GM12878 (cell line): ENCODE results near the gene RBPJL. TPM values are rescaled to one million over a fixed set of nuclear protein-coding genes. Genes with fewer than 3 reads are reported as not detected.
"Not testable (repeated sequence)": the region's sequence is repeated elsewhere in the genome, so short reads cannot be mapped to it uniquely, and the experiment has no call there.

Experiments used
- ATAC-seq: fragments of 200-7000 bp; cut with Tn5 transposase; 3 replicates; pipeline ENCODE4 v1.9.1; 2020; ENCODE audit warnings: mild to moderate bottlenecking, moderate library complexity
- BruUV-seq: library from RNA; stranded (reverse); fragments of 400-500 nt; replicated peaks from 2 replicates; lab custom pipeline; 2021; lab: Mats Ljungman, UMichigan
- CTCF ChIA-PET: fragments of 300-600 bp; sonication (Branson Sonifier 250); formaldehyde crosslinking; extraction: SDS; loops from one replicate; lab custom pipeline; 2021; ENCODE audit warnings: inconsistent platforms; lab: Yijun Ruan, JAX
- POLR2A ChIA-PET: fragments of 350-600 bp; formaldehyde crosslinking; extraction: SDS; loops from one replicate; lab custom pipeline; 2021; ENCODE audit warnings: inconsistent platforms; lab: Charles Lee
- RAD21 ChIA-PET: fragments of 300-600 bp; sonication (Branson Sonifier 250); formaldehyde crosslinking; loops from one replicate; lab custom pipeline; 2023; ENCODE audit warnings: antibody characterized with exemption; ENCODE audit not compliant: unreplicated experiment; lab: Charles Lee
- SMC1A ChIA-PET: fragments of 300-600 bp; sonication (Branson Sonifier 250); formaldehyde crosslinking; loops from one replicate; lab custom pipeline; 2023; ENCODE audit not compliant: unreplicated experiment, uncharacterized antibody; lab: Charles Lee
- DNase-seq: peaks from one replicate; pipeline ENCODE4 v3.0.0-alpha.2; 2011; ENCODE audit warnings: low read depth, low spot score
- FAIRE-seq: peaks from 3 replicates; lab custom pipeline; 2011; peaks lifted over from hg19 to GRCh38; lab: Jason Lieb, UNC
- H2AFZ ChIP-seq: 2 replicates; pipeline ENCODE4 v1.6.0; 2011; ENCODE audit warnings: low read depth, low read length, control low read depth; ENCODE audit not compliant: control insufficient read depth
- H3K27ac ChIP-seq: 2 replicates; pipeline ENCODE4 v1.5.1; 2011; ENCODE audit warnings: control low read depth; ENCODE audit not compliant: control insufficient read depth, insufficient read depth
- H3K27me3 ChIP-seq, 2 experiments: replicated peaks in 1 of 2; 2 replicates each; pipeline versions ENCODE4 v1.6.0 to v1.6.1; 2011; ENCODE audit warnings: low read length in 1 of 2; ENCODE audit not compliant: control insufficient read depth in 2 of 2, insufficient read depth in 2 of 2
- H3K36me3 ChIP-seq, 2 experiments: 2 replicates each; pipeline ENCODE4 v1.5.1; 2011; ENCODE audit warnings: low read length in 1 of 2; ENCODE audit not compliant: control insufficient read depth in 2 of 2, insufficient read depth in 2 of 2
- H3K4me1 ChIP-seq: 2 replicates; pipeline ENCODE4 v1.6.1; 2011; ENCODE audit warnings: mild to moderate bottlenecking, low read length, moderate library complexity, mixed read lengths; ENCODE audit not compliant: control insufficient read depth, insufficient read depth
- H3K4me2 ChIP-seq: 2 replicates; pipeline ENCODE4 v1.6.0; 2011; ENCODE audit warnings: control low read depth; ENCODE audit not compliant: control insufficient read depth, insufficient read depth
- H3K4me3 ChIP-seq: fragments of 200-600 bp; sonication (generic); 2 replicates; pipeline ENCODE4 v1.5.1; 2016
- H3K79me2 ChIP-seq: 2 replicates; pipeline ENCODE4 v1.6.0; 2011; ENCODE audit warnings: low read length; ENCODE audit not compliant: control insufficient read depth, insufficient read depth
- H3K9ac ChIP-seq: 2 replicates; pipeline ENCODE4 v1.8.0; 2011; ENCODE audit warnings: low read length, control low read depth, mixed read lengths; ENCODE audit not compliant: control insufficient read depth, insufficient read depth
- H3K9me3 ChIP-seq: replicated peaks from 3 replicates; pipeline ENCODE4 v1.5.1; 2011; ENCODE audit warnings: mild to moderate bottlenecking, low read length; ENCODE audit not compliant: control insufficient read depth, insufficient read depth
- H4K20me1 ChIP-seq: 2 replicates; pipeline ENCODE4 v1.6.0; 2011; ENCODE audit not compliant: control insufficient read depth, insufficient read depth
- BCL11A ChIP-seq: IDR thresholded peaks from 2 replicates; pipeline ENCODE4 v1.6.1; 2011; ENCODE audit warnings: low read depth, low read length
- E4F1 ChIP-seq: fragments of 450-650 bp; IDR thresholded peaks from 2 replicates; pipeline ENCODE4 v1.6.1; 2018; ENCODE audit warnings: borderline replicate concordance, mild to moderate bottlenecking; ENCODE audit not compliant: partially characterized antibody
- EGR1 ChIP-seq, 2 experiments: IDR thresholded peaks; 1 replicate in 1 of 2; 2 replicates in 1 of 2; pipeline ENCODE4 v1.6.1; 2011 to 2012; ENCODE audit warnings: low read depth in 2 of 2, low read length in 2 of 2, borderline replicate concordance in 1 of 2, mild to moderate bottlenecking in 1 of 2, moderate library complexity in 1 of 2
- EP300 ChIP-seq, 2 experiments: fragments of 150-350 bp in 1 of 2; IDR thresholded peaks; 2 replicates each; pipeline ENCODE4 v1.6.1; 2011 to 2012; ENCODE audit warnings: low read depth in 2 of 2, low read length in 2 of 2, borderline replicate concordance in 1 of 2, improper control_type of control experiment in 1 of 2, inconsistent platforms in 1 of 2; ENCODE audit not compliant: control insufficient read depth in 1 of 2
- MEF2B ChIP-seq: fragments of 450-650 bp; IDR thresholded peaks from 2 replicates; pipeline ENCODE4 v1.6.1; 2018; ENCODE audit warnings: mild to moderate bottlenecking, moderate library complexity; ENCODE audit not compliant: partially characterized antibody, poor library complexity, severe bottlenecking
- POU2F2 ChIP-seq: IDR thresholded peaks from 3 replicates; pipeline ENCODE4 v1.6.1; 2011; ENCODE audit warnings: low read depth, mild to moderate bottlenecking, low read length, borderline replicate concordance
- ZNF24 ChIP-seq: fragments of 450-650 bp; IDR thresholded peaks from 2 replicates; pipeline ENCODE4 v1.6.1; 2017; ENCODE audit warnings: antibody characterized with exemption, mild to moderate bottlenecking
- WGBS: methylation state at CpG from one replicate; pipeline ENCODE4 v1.1.6; 2016; ENCODE audit warnings: low lambda C conversion rate; ENCODE audit not compliant: insufficient replicate concordance, insufficient coverage; ENCODE audit errors: missing lambda C conversion rate; 5-methylcytosine and 5-hydroxymethylcytosine counted together
- in situ Hi-C: fragments of 300-500 bp; cut with MboI; formaldehyde crosslinking; loops from 9 replicates; pipeline ENCODE4 v1.14.3; 2018; ENCODE audit warnings: mixed read lengths
- intact Hi-C: fragments of 100-400 bp; cut with micrococcal nuclease; formaldehyde crosslinking; loops from one replicate; pipeline ENCODE4 v1.14.2; 2022; ENCODE audit not compliant: unreplicated experiment
- polyA plus RNA-seq, 11 experiments: library from polyadenylated mRNA; depleted of rRNA in 4 of 11; unstranded in 6 of 11; stranded (reverse) in 5 of 11; fragments of >200 nt; fragmentation: Nextera tagmentation in 4 of 11; fragmentation: Illumina TruSeq in 1 of 11; extraction: Ambion mirVana in 4 of 11; extraction: Trizol in 1 of 11; gene quantifications; 1 replicate in 1 of 11; 2 replicates in 10 of 11; pipeline versions ENCODE4 v1.2.1 to v1.2.3, GENCODE V29; 2011 to 2016; ENCODE audit warnings: inconsistent platforms in 2 of 11, missing spikeins in 2 of 11, low read depth in 1 of 11
- total RNA-seq, 4 experiments: library from RNA; depleted of rRNA in 3 of 4; stranded (reverse); fragments of >200 nt in 3 of 4; fragmentation: Illumina TruSeq in 1 of 4; extraction: Trizol in 1 of 4; gene quantifications; 2 replicates each; pipeline versions ENCODE4 v1.2.1 to v1.2.3, GENCODE V29; 2013 to 2021
- TF ChIP-seq, protein P1 (sequence below): fragments of 450-650 bp; IDR thresholded peaks from 2 replicates; pipeline ENCODE4 v1.6.1; 2017; ENCODE audit warnings: antibody characterized with exemption, mild to moderate bottlenecking, moderate library complexity

Gene RBPJL
- total and polyA plus RNA-seq, 10 of the 15 experiments (the other 5 are each of a cell fraction or from before 2014, with no cell fraction given), result 0.18 TPM; not detected in 9

- SMC1A ChIA-PET, result interaction anchor here (1.5 kb wide), 1 partner anchor 10 kb away, joined by 5 read pairs; no protein-coding TSS in a partner anchor
These were observed 44.2 kb downstream of the RBPJL start for GRCh38 chr20:45350795-45351194.

DNA sequence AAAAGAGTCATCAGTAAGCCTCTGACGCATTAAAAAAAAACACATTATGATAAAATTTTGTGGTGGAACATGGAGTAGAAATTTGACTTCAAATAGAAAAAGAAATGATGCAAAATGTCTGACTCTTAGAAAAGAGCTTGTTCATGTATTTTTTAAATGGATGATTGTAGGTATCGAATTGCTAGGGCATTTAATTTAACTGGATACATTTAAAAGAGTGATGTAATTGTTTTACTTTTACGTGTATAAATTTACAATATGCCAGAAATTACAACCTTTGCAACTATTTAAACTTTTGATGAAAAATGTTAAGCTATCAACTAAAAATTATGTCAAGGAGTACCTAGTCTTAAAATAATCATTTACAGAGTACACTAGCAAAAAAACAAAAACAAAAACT, 46.1 kb downstream of the RBPJL start:
- DNase-seq (no peak), FAIRE-seq (no peak), ATAC-seq (no peak)
- ChIA-PET RAD21 (interaction anchor here (0.7 to 1.0 kb wide), 2 partner anchors 9 to 85 kb away, joined by 3 read pairs; no protein-coding TSS in a partner anchor), SMC1A (interaction anchor here (0.8 to 2.9 kb wide), 6 partner anchors 8 to 26 kb away, joined by 3 to 9 read pairs (median 4); partner anchors contain the start of gene SYS1), POLR2A (no interaction called here), CTCF (interaction anchor here (0.6 to 6.3 kb wide), 11 partner anchors 8 to 401 kb away, joined by 3 to 35 read pairs (median 3); partner anchors contain the start of gene SYS1)
- no TSS peak for BruUV-seq
- 30% methylated on average over 3 of the region's 3 CpGs for WGBS
- in situ Hi-C loops (no loop called here), intact Hi-C loops (no loop called here)
- H3K4me2 ChIP-seq, result no peak overlapping the region
- H3K9ac ChIP-seq, result no peak overlapping the region
- no peaks in the 10 kb centered on the region for H3K79me2 ChIP-seq
- H3K4me3 ChIP-seq, result no peak overlapping the region
- no peaks in the 10 kb centered on the region for H3K36me3 ChIP-seq
- no peaks in the 10 kb centered on the region for H3K27me3 ChIP-seq
- no peaks in the 10 kb centered on the region for H3K4me1 ChIP-seq
- H3K27ac ChIP-seq, result no peak overlapping the region
- H4K20me1 ChIP-seq, result no peaks in the 10 kb centered on the region
- H3K9me3 ChIP-seq, result no peaks in the 10 kb centered on the region
- no peak overlapping the region for H2AFZ ChIP-seq
- TF ChIP-seq, protein P1, sequence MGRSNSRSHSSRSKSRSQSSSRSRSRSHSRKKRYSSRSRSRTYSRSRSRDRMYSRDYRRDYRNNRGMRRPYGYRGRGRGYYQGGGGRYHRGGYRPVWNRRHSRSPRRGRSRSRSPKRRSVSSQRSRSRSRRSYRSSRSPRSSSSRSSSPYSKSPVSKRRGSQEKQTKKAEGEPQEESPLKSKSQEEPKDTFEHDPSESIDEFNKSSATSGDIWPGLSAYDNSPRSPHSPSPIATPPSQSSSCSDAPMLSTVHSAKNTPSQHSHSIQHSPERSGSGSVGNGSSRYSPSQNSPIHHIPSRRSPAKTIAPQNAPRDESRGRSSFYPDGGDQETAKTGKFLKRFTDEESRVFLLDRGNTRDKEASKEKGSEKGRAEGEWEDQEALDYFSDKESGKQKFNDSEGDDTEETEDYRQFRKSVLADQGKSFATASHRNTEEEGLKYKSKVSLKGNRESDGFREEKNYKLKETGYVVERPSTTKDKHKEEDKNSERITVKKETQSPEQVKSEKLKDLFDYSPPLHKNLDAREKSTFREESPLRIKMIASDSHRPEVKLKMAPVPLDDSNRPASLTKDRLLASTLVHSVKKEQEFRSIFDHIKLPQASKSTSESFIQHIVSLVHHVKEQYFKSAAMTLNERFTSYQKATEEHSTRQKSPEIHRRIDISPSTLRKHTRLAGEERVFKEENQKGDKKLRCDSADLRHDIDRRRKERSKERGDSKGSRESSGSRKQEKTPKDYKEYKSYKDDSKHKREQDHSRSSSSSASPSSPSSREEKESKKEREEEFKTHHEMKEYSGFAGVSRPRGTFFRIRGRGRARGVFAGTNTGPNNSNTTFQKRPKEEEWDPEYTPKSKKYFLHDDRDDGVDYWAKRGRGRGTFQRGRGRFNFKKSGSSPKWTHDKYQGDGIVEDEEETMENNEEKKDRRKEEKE, result no peak
- TF ChIP-seq EGR1 (IDR thresholded peaks at IDR 0.05; ENCODE audit: borderline replicate concordance in 1 of 2, low read depth in 2 of 2, low read length in 2 of 2) (no peak), BCL11A (no peak), EP300 (IDR thresholded peaks at IDR 0.05; ENCODE audit: borderline replicate concordance in 1 of 2, control insufficient read depth in 1 of 2, low read depth in 2 of 2, low read length in 2 of 2) (no peak), E4F1 (no peak), ZNF24 (no peak), POU2F2 (no peak), MEF2B (no peak)

More at GRCh38 chr20:45350795-45351194, 44.2 kb downstream of the RBPJL start:
- H3K27me3 ChIP-seq, in situ Hi-C loops, DNase-seq, H3K4me3 ChIP-seq, H4K20me1 ChIP-seq, FAIRE-seq, H3K79me2 ChIP-seq, H3K4me1 ChIP-seq, intact Hi-C loops, H3K4me2 ChIP-seq, H2AFZ ChIP-seq, H3K9me3 ChIP-seq, ATAC-seq, POLR2A ChIA-PET, H3K36me3 ChIP-seq, H3K27ac ChIP-seq, BruUV-seq, H3K9ac ChIP-seq: not testable (repeated sequence)
- WGBS, result 81% methylated on average over 10 of the region's 10 CpGs
- CTCF ChIA-PET, result interaction anchor here (0.7 kb wide), 1 partner anchor 39 kb away, joined by 3 read pairs; no protein-coding TSS in a partner anchor
- RAD21 ChIA-PET, result interaction anchor here (0.6 kb wide), 1 partner anchor 15 kb away, joined by 3 read pairs; no protein-coding TSS in a partner anchor
